IPS-20b (cell line): ENCODE data around the gene PDZD4.

Source experiments
- H3K27ac ChIP-seq: one replicate; pipeline ENCODE4 v1.5.1; 2013; ENCODE audit warnings: low read length
- H3K27me3 ChIP-seq: 2 replicates; pipeline ENCODE4 v1.6.1; 2013; ENCODE audit warnings: mild to moderate bottlenecking, low read length, inconsistent platforms; ENCODE audit not compliant: insufficient read depth
- H3K36me3 ChIP-seq: 2 replicates; pipeline ENCODE4 v1.6.1; 2013; ENCODE audit warnings: low read depth, mild to moderate bottlenecking, inconsistent platforms, low read length, moderate library complexity; ENCODE audit not compliant: insufficient read depth
- H3K4me1 ChIP-seq: 2 replicates; pipeline ENCODE4 v1.6.1; 2013; ENCODE audit warnings: mild to moderate bottlenecking, control low read depth, inconsistent platforms, low read length, moderate library complexity; ENCODE audit not compliant: insufficient read depth
- H3K4me3 ChIP-seq: 2 replicates; pipeline ENCODE4 v1.5.1; 2013; ENCODE audit warnings: mild to moderate bottlenecking, low read length, inconsistent platforms
- H3K9ac ChIP-seq: 2 replicates; pipeline ENCODE4 v1.6.1; 2013; ENCODE audit warnings: low read depth, mild to moderate bottlenecking, inconsistent platforms, low read length, moderate library complexity
- H3K9me3 ChIP-seq: 2 replicates; pipeline ENCODE4 v1.6.1; 2013; ENCODE audit warnings: mild to moderate bottlenecking, low read depth, low read length, inconsistent platforms; ENCODE audit not compliant: insufficient read depth

The PDZD4 gene

DNA sequence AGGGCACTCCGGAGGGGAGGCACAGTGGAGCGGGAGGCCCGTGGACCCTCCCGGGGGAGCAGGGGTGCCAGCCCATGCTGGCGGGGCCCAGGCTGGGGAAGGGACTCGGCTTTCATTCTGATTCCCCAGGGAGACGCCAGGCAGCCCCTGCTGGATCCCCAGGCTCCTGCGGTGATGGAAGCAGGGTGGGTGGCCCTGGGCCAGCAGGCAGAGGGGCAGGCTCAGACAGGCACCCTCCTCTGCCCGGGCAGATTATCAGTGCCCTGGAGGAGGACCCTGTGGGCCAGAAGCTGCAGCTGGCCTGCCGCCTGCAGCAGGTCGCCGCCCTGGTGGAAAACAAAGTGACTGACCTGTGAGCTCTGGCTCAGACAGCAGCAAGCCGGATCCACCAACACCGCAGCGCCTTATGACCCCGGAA lies 51.7 kb downstream of the PDZD4 start:
- Histone ChIP-seq H3K4me3 (no peak overlapping the region), H3K4me1 (no peaks in the 10 kb centered on the region), H3K36me3 (no peaks in the 10 kb centered on the region), H3K27ac (no peak overlapping the region), H3K9ac (no peak overlapping the region), H3K9me3 (no peaks in the 10 kb centered on the region), H3K27me3 (no peaks in the 10 kb centered on the region)

DNA sequence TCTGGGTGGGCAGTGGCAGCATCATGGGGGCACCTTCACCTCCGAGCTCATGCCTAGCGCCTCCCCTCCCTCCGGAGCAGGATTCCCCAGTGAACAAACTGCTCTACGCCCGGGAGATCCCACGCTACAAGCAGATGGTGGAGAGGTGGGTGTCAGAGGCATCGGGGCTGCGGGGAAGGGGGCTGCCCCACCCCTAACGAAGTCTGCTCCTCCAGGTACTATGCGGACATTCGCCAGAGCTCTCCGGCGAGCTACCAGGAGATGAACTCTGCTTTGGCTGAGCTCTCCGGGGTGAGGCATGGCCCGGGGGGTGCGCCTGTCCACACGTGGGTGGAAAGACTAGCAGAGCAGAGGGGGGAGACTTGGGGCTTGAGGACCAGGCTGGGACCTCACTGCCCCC lies 52.2 kb downstream of the PDZD4 start:
- Histone ChIP-seq H3K36me3 (no peaks in the 10 kb centered on the region), H3K27ac (no peak overlapping the region), H3K4me3 (no peak overlapping the region), H3K9me3 (no peaks in the 10 kb centered on the region), H3K27me3 (no peaks in the 10 kb centered on the region), H3K4me1 (no peaks in the 10 kb centered on the region), H3K9ac (no peak overlapping the region)

DNA sequence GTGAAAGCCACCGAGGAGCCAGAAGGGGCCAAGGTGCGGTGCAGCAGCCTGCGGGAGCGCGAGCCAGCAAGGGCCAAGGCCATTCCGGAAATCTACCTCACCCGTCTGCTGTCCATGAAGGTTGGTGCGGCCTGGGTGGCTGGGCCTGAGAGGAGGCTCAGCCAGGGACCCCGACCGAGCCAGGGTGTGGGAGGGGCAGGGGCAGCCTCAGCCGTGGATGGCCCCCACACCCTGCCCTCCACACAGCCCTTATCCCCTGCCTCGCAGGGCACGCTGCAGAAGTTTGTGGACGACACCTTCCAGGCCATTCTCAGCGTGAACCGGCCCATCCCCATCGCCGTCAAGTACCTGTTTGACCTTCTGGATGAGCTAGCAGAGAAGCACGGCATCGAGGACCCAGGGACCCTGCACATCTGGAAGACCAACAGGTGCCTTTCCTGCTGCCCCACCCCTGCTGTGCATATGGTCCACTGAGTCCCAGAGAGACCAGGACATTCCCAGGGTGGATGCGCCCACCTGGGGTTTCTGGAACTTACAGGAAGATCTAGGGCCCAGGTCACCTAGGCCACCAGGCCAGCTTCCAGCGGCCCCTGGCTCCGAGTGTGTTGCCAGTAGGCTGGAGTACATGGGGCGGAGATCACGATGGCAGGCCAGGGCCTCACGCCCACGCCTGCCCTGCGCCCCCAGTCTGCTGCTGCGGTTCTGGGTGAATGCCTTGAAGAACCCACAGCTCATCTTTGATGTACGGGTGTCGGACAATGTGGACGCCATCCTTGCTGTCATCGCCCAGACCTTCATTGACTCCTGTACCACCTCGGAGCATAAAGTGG lies 52.9 kb downstream of the PDZD4 start:
- no peak overlapping the region for H3K4me3 ChIP-seq
- no peaks in the 10 kb centered on the region for H3K4me1 ChIP-seq
- H3K36me3 ChIP-seq = no peaks in the 10 kb centered on the region
- H3K27ac ChIP-seq = no peak overlapping the region
- no peaks in the 10 kb centered on the region for H3K27me3 ChIP-seq
- no peak overlapping the region for H3K9ac ChIP-seq
- no peaks in the 10 kb centered on the region for H3K9me3 ChIP-seq

DNA sequence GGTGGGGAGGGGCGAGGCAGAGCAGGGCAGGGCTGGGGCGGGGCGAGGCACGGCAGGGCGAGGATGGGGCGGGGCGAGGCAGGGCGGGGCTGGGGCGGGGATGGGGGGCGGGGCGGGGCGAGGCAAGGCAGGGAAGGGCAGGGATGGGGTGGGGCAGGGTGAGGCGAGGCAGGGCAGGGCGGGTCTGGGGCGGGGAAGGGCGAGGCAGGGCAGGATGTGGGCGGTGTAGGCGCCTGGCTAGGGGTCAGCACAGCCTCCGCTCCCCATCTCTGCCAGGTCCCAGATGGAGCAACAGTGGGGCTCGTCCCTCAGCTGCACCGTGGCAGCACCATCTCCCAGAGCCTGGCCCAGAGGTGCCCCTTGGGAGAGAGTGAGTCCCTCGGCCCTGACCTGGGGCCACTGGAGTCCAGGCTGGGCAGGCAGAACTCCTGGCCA lies 53.7 kb downstream of the PDZD4 start:
- H3K4me1 ChIP-seq = no peaks in the 10 kb centered on the region
- no peak overlapping the region for H3K9ac ChIP-seq
- H3K27me3 ChIP-seq = no peaks in the 10 kb centered on the region
- no peak overlapping the region for H3K4me3 ChIP-seq
- H3K9me3 ChIP-seq = no peaks in the 10 kb centered on the region
- no peaks in the 10 kb centered on the region for H3K36me3 ChIP-seq
- no peak overlapping the region for H3K27ac ChIP-seq

DNA sequence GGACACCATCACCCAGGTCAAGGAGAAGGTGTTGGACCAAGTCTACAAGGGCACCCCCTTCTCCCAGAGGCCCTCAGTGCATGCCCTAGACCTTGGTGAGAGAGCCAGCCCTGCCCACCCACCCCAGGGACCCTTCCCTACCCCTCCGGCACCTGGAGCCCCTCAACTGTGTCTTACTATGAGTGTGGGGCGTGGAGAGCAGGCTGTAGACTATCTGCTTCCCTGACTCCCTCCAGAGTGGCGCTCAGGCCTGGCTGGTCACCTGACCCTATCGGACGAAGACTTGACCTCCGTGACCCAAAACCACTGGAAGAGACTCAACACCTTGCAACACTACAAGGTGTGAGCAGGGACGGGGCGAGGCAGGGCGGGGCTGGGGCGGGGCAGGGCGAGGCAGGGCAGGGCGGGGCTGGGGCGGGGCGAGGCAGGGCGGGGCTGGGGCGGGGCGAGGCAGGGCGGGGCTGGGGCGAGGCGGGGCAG lies 54.2 kb downstream of the PDZD4 start:
- H3K9ac ChIP-seq = no peak overlapping the region
- no peaks in the 10 kb centered on the region for H3K9me3 ChIP-seq
- no peak overlapping the region for H3K27ac ChIP-seq
- H3K36me3 ChIP-seq = no peaks in the 10 kb centered on the region
- no peak overlapping the region for H3K4me3 ChIP-seq
- no peaks in the 10 kb centered on the region for H3K27me3 ChIP-seq
- H3K4me1 ChIP-seq = no peaks in the 10 kb centered on the region

GRCh38 chrX:153775293-153776119 lies 54.8 kb downstream of the PDZD4 start:
- Histone ChIP-seq H3K4me1 (no peaks in the 10 kb centered on the region), H3K36me3 (no peaks in the 10 kb centered on the region), H3K27me3 (no peaks in the 10 kb centered on the region), H3K9ac (no peak overlapping the region), H3K27ac (no peak overlapping the region), H3K9me3 (no peaks in the 10 kb centered on the region), H3K4me3 (no peak overlapping the region)

DNA sequence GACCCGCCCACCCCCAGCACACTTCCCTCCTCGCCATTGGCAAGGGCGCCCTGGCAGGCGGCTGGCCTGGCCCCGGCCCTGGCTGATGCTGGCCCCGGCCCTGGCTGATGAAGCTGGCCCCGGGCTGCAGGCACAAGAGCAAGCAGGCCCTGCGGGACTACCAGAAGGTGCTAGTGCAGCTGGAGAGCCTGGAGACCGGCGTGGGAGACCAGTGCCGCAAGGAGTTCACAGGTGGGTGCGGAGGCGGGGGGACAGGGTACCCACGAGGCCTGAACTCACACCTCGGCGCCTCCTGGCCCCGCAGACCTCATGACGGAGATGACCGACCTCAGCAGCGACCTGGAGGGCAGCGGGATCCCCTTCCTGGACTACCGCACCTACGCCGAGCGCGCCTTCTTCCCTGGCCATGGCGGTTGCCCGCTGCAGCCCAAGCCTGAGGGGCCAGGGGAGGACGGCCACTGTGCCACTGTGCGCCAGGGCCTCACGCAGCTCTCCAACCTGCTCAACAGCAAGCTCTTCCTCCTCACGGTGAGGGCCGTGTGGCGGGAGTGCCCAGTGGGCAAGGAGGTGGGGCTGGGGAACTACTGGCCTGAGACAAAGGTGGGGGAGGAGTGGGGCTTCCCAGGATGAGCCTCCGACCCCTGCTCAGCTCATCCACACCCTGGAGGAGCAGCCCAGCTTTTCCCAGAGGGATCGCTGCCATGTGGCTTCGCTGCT lies 55.6 kb downstream of the PDZD4 start:
- H3K4me1 ChIP-seq = no peaks in the 10 kb centered on the region
- H3K4me3 ChIP-seq = no peak overlapping the region
- no peaks in the 10 kb centered on the region for H3K36me3 ChIP-seq
- H3K27ac ChIP-seq = no peak overlapping the region
- no peak overlapping the region for H3K9ac ChIP-seq
- no peaks in the 10 kb centered on the region for H3K27me3 ChIP-seq
- H3K9me3 ChIP-seq = no peaks in the 10 kb centered on the region

- Histone ChIP-seq H3K36me3 (no peaks in the 10 kb centered on the region), H3K27me3 (no peaks in the 10 kb centered on the region), H3K4me3 (no peak overlapping the region), H3K4me1 (no peaks in the 10 kb centered on the region), H3K9ac (no peak overlapping the region), H3K9me3 (no peaks in the 10 kb centered on the region), H3K27ac (no peak overlapping the region)
Measured at GRCh38 chrX:153773741-153774575, 56.4 kb downstream of the PDZD4 start.

DNA sequence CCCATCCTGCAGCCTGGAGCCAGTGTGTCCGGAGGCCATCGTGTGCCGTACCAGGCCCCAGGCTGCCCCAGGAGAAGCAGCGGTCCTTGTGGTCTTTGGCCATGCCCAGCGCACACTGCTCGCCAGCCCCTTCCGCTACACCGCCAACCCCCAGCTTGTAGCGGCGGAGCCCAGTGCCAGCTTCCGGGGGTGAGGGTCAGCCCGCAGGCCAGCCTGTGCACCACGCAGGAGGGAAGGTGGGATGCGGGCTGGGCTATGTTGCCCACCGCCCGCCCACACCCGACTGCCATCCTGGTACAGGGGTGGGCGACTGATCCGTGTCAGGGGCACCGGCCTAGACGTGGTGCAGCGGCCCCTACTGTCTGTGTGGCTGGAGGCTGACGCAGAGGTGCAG lies 57.1 kb downstream of the PDZD4 start:
- H3K9ac ChIP-seq = no peak overlapping the region
- H3K27me3 ChIP-seq = no peaks in the 10 kb centered on the region
- no peaks in the 10 kb centered on the region for H3K36me3 ChIP-seq
- H3K9me3 ChIP-seq = no peaks in the 10 kb centered on the region
- no peaks in the 10 kb centered on the region for H3K4me1 ChIP-seq
- no peak overlapping the region for H3K27ac ChIP-seq
- H3K4me3 ChIP-seq = no peak overlapping the region

- Histone ChIP-seq H3K9ac (no peak overlapping the region), H3K4me3 (no peak overlapping the region), H3K36me3 (no peaks in the 10 kb centered on the region), H3K4me1 (no peaks in the 10 kb centered on the region), H3K27ac (no peak overlapping the region), H3K27me3 (no peaks in the 10 kb centered on the region), H3K9me3 (no peaks in the 10 kb centered on the region)
Measured at GRCh38 chrX:153772316-153773217, 57.8 kb downstream of the PDZD4 start.
